Nephron progenitor cell (in vitro differentiated cells): ENCODE measurements around the gene MRPS23.
"Not testable (repeated sequence)": the region's sequence is repeated elsewhere in the genome, so short reads cannot be mapped to it uniquely, and the experiment has no call there.

Experiments used
- DNase-seq: peaks from one replicate; pipeline ENCODE4 v3.0.0; 2021
- H3K27ac Mint-ChIP-seq: 2 replicates; pipeline ENCODE4 v1.8.0; 2021; ENCODE audit warnings: mild to moderate bottlenecking, moderate library complexity, mixed read lengths
- H3K27me3 Mint-ChIP-seq: 2 replicates; pipeline ENCODE4 v1.8.0; 2021; ENCODE audit warnings: mild to moderate bottlenecking, low read depth, mixed read lengths; ENCODE audit not compliant: poor library complexity
- H3K36me3 Mint-ChIP-seq: 2 replicates; pipeline ENCODE4 v1.8.0; 2021; ENCODE audit warnings: low read depth, mixed read lengths
- H3K4me1 Mint-ChIP-seq: 2 replicates; pipeline ENCODE4 v1.8.0; 2021; ENCODE audit warnings: mixed read lengths
- H3K4me3 Mint-ChIP-seq: 2 replicates; pipeline ENCODE4 v1.8.0; 2021; ENCODE audit warnings: mild to moderate bottlenecking, moderate library complexity, mixed read lengths
- H3K9me3 Mint-ChIP-seq: 2 replicates; pipeline ENCODE4 v1.8.0; 2021; ENCODE audit warnings: mild to moderate bottlenecking, moderate library complexity, mixed read lengths
- TF ChIP-seq, protein P1 (sequence below): fragments of 200-600 bp; sonication (generic); IDR thresholded peaks from 2 replicates; pipeline ENCODE4 v1.5.0; 2021; ENCODE audit warnings: antibody characterized with exemption

MRPS23 gene

GRCh38 chr17:57852955-57853328 lies 3.1 kb upstream of the MRPS23 start:
- Mint-ChIP-seq H3K4me3 (no peak overlapping the region), H3K9me3 (no peaks in the 10 kb centered on the region), H3K36me3 (peaks cover 11% of the 10 kb centered on the region), H3K27me3 (peaks cover 5% of the 10 kb centered on the region), H3K27ac (no peak overlapping the region), H3K4me1 (peaks cover 41% of the 10 kb centered on the region)
- TF ChIP-seq, protein P1, sequence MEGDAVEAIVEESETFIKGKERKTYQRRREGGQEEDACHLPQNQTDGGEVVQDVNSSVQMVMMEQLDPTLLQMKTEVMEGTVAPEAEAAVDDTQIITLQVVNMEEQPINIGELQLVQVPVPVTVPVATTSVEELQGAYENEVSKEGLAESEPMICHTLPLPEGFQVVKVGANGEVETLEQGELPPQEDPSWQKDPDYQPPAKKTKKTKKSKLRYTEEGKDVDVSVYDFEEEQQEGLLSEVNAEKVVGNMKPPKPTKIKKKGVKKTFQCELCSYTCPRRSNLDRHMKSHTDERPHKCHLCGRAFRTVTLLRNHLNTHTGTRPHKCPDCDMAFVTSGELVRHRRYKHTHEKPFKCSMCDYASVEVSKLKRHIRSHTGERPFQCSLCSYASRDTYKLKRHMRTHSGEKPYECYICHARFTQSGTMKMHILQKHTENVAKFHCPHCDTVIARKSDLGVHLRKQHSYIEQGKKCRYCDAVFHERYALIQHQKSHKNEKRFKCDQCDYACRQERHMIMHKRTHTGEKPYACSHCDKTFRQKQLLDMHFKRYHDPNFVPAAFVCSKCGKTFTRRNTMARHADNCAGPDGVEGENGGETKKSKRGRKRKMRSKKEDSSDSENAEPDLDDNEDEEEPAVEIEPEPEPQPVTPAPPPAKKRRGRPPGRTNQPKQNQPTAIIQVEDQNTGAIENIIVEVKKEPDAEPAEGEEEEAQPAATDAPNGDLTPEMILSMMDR: no peak
- DNase-seq: no peak

GRCh38 chr17:57852092-57852954 lies 2.5 kb upstream of the MRPS23 start:
- peaks cover 5% of the 10 kb centered on the region for H3K27me3 Mint-ChIP-seq
- DNase-seq: no peak

DNA sequence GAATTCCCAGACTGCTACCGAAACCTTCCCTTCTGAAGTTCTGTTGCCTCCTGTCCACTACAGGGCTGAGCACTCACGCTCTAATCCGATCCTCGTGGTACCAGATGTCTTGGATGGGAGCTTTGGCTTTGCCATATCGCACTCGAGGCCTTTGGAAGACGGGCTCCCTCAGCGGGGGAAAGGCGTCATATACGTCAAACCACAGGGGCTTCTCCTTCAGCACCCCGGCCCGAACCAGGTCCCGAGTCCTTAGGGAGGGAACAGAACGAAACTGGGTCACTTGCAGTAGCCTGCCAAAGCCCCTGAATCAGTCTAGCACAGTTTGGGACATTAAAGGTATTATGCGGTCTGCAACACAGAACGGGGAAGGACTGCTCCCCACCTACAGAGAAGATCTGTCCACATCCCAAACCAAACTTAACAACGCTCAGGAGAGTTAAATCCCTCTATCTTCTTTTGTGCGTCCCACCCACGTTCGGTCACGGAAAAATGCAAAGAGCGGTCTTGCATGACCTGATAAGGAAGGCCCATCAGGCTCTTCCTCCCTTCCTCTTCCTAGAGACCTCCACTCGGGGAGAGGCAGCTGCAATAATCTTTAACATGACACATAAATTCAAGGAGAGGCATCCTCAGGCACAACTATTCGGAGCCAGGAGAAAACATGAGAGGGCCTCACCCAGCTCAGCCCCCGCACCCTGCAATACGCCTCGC lies 526 bp downstream of the MRPS23 start:
- TF ChIP-seq, protein P1: no peak
- H3K27ac Mint-ChIP-seq: peak overlapping the region; percentile 98
- no peaks in the 10 kb centered on the region for H3K9me3 Mint-ChIP-seq
- H3K4me1 Mint-ChIP-seq: peaks cover 36% of the 10 kb centered on the region
- H3K4me3 Mint-ChIP-seq: peak overlapping the region; percentile 99
- H3K36me3 Mint-ChIP-seq: peaks cover 34% of the 10 kb centered on the region
- DNase-seq: no peak
- H3K27me3 Mint-ChIP-seq: no peaks in the 10 kb centered on the region

More at GRCh38 chr17:57852092-57852954, 2.5 kb upstream of the MRPS23 start:
- H3K4me1 Mint-ChIP-seq: peaks cover 41% of the 10 kb centered on the region
- peaks cover 15% of the 10 kb centered on the region for H3K36me3 Mint-ChIP-seq
- H3K9me3 Mint-ChIP-seq: no peaks in the 10 kb centered on the region
- no peak overlapping the region for H3K4me3 Mint-ChIP-seq
- TF ChIP-seq, protein P1: no peak
- no peak overlapping the region for H3K27ac Mint-ChIP-seq

DNA sequence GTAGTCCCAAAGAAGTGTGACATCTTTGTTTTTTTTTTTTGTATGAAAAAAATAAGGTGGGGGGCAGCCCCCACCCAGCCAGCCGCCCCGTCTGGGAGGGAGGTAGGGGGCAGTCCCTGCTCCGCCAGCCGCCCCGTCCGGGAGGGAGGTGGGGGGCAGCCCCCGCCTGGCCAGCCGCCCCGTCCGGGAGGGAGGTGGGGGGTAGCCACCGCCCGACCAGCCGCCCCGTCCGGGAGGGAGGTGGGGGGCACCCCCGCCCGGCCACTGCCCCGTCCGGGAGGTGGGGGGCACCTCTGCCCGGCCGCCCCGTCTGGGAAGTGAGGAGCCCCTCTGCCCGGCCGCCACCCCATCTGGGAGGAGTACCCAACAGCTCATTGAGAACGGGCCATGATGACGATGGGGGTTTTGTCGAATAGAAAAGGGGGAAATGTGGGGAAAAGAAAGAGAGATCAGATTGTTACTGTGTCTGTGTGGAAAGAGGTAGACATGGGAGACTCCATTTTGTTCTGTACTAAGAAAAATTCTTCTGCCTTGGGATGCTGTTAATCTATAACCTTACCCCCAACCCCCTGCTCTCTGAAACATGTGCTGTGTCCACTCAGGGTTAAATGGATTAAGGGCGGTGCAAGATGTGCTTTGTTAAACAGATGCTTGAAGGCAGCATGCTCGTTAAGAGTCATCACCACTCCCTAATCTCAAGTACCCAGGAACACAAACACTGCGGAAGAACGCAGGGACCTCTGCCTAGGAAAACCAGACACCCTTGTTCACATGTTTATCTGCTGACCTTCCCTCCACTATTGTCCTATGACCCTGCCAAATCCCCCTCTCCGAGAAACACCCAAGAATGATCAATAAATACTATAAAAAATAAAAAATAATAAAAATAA lies 3.5 kb downstream of the MRPS23 start:
- not testable (repeated sequence) for H3K9me3 Mint-ChIP-seq, H3K27ac Mint-ChIP-seq, DNase-seq, H3K27me3 Mint-ChIP-seq, H3K4me3 Mint-ChIP-seq
- Mint-ChIP-seq H3K36me3 (peaks cover 36% of the 10 kb centered on the region), H3K4me1 (peaks cover 28% of the 10 kb centered on the region)

DNA sequence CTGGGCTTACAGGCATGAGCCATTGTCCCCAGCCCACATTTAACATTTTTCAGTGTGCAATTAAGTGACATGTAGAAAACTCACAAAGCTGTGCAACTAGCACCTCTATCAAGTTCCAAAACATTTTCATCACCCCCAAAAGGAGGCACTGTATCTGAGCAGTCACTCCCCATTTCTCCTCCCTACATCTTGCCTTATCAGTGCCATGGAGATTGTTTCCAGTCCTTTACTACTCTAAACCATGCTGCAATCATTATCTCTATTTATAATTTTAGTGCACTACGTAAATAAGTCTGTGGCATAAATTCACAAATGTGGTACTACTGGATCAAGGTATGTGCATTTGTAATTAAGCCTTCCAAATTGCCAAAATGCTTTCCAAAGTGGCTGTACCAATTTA lies 7.6 kb downstream of the MRPS23 start:
- Mint-ChIP-seq H3K27ac (no peak overlapping the region), H3K36me3 (peaks cover 39% of the 10 kb centered on the region)
- DNase-seq: no peak

More for the DNA sequence above, 7.6 kb downstream of the MRPS23 start:
- Mint-ChIP-seq H3K9me3 (no peaks in the 10 kb centered on the region), H3K4me1 (no peaks in the 10 kb centered on the region), H3K27me3 (no peaks in the 10 kb centered on the region), H3K4me3 (no peak overlapping the region)
- TF ChIP-seq, protein P1: no peak
